NCI-H2196 (cell line): ENCODE results near the gene EFCAB6.

Source experiments
- DNase-seq: peaks from one replicate; lab custom pipeline; 2025; ENCODE audit not compliant: unreplicated experiment; lab: John Stamatoyannopoulos, UW

The EFCAB6 gene

GRCh38 chr22:43555561-43556515 lies 256.3 kb downstream of the EFCAB6 start:
- DNase-seq, result no peak

- DNase-seq, result no peak
Observed at GRCh38 chr22:43554694-43555365, 257.3 kb downstream of the EFCAB6 start.

GRCh38 chr22:43554259-43554636 lies 257.9 kb downstream of the EFCAB6 start:
- no peak for DNase-seq

- no peak for DNase-seq
Observed at GRCh38 chr22:43553451-43554258, 258.4 kb downstream of the EFCAB6 start.

- no peak for DNase-seq
Observed at GRCh38 chr22:43550672-43551071, 261.4 kb downstream of the EFCAB6 start.

- DNase-seq, result no peak
Observed at GRCh38 chr22:43550024-43550620, 262.0 kb downstream of the EFCAB6 start.

GRCh38 chr22:43546186-43546585 lies 265.9 kb downstream of the EFCAB6 start:
- no peak for DNase-seq

GRCh38 chr22:43544289-43544673 lies 267.8 kb downstream of the EFCAB6 start:
- no peak for DNase-seq

- no peak for DNase-seq
Observed at GRCh38 chr22:43543522-43544288, 268.4 kb downstream of the EFCAB6 start.

GRCh38 chr22:43542681-43543521 lies 269.2 kb downstream of the EFCAB6 start:
- DNase-seq, result no peak

GRCh38 chr22:43541462-43542407 lies 270.4 kb downstream of the EFCAB6 start:
- DNase-seq, result no peak

- no peak for DNase-seq
Observed at GRCh38 chr22:43541022-43541421, 271.1 kb downstream of the EFCAB6 start.

GRCh38 chr22:43540529-43540923 lies 271.6 kb downstream of the EFCAB6 start:
- DNase-seq, result no peak

GRCh38 chr22:43539572-43540528 lies 272.3 kb downstream of the EFCAB6 start:
- DNase-seq, result no peak

GRCh38 chr22:43537019-43537585 lies 275.0 kb downstream of the EFCAB6 start:
- no peak for DNase-seq

GRCh38 chr22:43535741-43536140 lies 276.4 kb downstream of the EFCAB6 start:
- DNase-seq, result no peak

GRCh38 chr22:43535336-43535735 lies 276.8 kb downstream of the EFCAB6 start:
- DNase-seq, result no peak
